VCaP (cell line): ENCODE measurements around the gene KIAA0825.

Experiments used
- H3K27ac ChIP-seq: fragments of 450-650 bp; 2 replicates; pipeline ENCODE4 v1.5.1; 2017
- CTCF ChIP-seq: fragments of 450-650 bp; conservative IDR thresholded peaks from 2 replicates; pipeline ENCODE4 v1.5.1; 2017; ENCODE audit warnings: mild to moderate bottlenecking, moderate library complexity

Gene KIAA0825

GRCh38 chr5:94571415-94571814 lies 47.0 kb downstream of the KIAA0825 start:
- no peak overlapping the region for H3K27ac ChIP-seq
- no peak for TF ChIP-seq CTCF

- TF ChIP-seq CTCF: no peak
- H3K27ac ChIP-seq: no peak overlapping the region
Observed at GRCh38 chr5:94564812-94565211, 53.6 kb downstream of the KIAA0825 start.

GRCh38 chr5:94562327-94562971 lies 56.0 kb downstream of the KIAA0825 start:
- TF ChIP-seq CTCF: no peak
- no peak overlapping the region for H3K27ac ChIP-seq

GRCh38 chr5:94558028-94558427 lies 60.4 kb downstream of the KIAA0825 start:
- TF ChIP-seq CTCF: no peak
- H3K27ac ChIP-seq: no peak overlapping the region

GRCh38 chr5:94551858-94552257 lies 66.5 kb downstream of the KIAA0825 start:
- no peak for TF ChIP-seq CTCF

GRCh38 chr5:94545870-94546625 lies 72.4 kb downstream of the KIAA0825 start:
- TF ChIP-seq CTCF: no peak
- H3K27ac ChIP-seq: no peak overlapping the region

More at GRCh38 chr5:94551858-94552257, 66.5 kb downstream of the KIAA0825 start:
- H3K27ac ChIP-seq: no peak overlapping the region

- no peak for TF ChIP-seq CTCF
Observed at GRCh38 chr5:94544875-94545547, 73.4 kb downstream of the KIAA0825 start.

More at GRCh38 chr5:94544875-94545547, 73.4 kb downstream of the KIAA0825 start:
- no peak overlapping the region for H3K27ac ChIP-seq
